NCI-H128 (cell line): ENCODE measurements around the gene PACRG.
A peak's percentile ranks its signal among the peaks of the same experiment; 100 is the strongest.

Source experiments
- DNase-seq: peaks from one replicate; lab custom pipeline; 2025; ENCODE audit not compliant: unreplicated experiment; lab: John Stamatoyannopoulos, UW

PACRG gene

DNA sequence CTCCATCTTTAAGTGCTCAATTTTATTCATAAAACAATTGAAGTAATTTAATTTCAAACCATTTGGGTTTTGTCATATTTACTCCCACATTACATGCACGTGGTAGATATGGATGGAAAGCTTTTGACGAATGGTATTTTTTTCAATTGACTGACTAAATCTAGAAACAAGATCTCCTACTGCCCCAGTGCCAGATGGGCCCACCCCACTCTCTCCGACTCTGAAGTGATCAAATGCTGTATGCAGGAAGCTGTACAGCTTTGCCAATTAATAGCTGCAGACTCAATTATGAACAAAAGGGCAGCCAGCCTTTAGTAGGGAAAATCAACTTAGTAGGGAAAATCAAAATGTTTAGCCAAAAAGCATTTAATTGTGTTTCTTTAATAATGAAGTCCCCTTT lies 46.2 kb downstream of the PACRG start:
- no peak for DNase-seq

DNA sequence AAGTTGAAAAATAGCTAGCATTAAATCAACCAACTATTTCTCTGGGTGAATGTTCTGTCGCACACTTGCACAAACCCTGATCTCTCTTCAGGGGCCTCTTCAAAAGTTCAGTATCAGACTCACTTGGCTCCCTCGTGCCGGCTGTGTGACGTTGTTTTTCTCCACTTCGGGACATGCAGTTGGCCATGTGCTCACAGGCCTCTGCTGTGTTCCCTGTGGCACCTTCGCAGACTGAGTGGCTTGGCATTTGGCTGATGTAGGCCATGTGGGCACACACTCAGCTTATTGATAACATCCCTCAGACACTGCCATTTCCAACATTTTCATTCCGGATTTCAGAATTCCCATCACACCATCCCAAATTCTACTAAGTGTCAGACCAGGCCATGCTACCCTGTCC lies 49.3 kb downstream of the PACRG start:
- no peak for DNase-seq

DNA sequence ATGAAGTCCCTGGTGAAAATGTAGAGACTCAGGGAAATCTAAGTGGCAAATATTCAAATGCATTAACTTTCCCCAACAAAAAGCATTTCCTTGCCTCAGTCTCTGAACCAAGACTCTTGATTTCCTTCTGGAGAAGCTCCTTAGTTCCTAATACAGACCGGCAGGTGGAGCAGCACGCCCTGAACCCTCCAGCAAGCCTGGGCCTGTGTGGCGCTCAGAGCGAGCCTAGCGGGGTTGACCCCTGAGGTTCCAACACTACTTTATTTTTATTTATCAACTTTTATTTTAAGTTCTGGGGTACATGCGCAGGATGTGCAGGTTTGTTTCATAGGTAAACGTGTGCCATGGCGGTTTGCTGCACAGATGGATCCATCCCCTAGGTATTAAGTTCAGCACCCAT lies 50.8 kb downstream of the PACRG start:
- no peak for DNase-seq

DNA sequence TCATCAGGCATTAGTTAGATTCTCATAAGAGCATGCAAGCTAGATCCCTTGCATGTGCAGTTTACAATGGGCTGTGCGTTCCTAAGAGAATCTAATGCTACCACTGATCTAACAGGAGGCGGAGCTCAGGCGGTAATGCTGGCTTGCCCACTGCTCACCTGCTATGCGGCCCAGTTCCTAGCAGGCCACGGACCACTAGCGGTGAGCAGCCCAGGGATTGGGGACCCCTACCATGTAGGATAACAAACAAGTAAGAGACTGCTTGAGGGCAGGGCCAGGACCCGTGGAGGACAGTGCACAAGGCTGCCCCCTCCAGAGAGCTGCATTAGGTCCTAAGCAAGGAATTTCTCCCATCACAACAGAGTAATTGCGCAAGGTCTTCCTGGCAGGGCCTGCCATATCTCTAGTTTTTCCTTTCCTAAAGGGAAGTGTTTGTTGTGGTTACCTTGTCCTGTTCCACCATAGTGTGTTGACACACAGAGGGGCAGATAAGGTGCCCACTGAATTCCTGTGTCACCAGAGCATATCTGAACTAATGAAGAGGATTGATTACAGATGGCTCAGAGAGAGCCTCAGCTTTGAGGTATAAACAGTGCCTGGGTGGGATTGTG lies 58.0 kb downstream of the PACRG start:
- no peak for DNase-seq

DNA sequence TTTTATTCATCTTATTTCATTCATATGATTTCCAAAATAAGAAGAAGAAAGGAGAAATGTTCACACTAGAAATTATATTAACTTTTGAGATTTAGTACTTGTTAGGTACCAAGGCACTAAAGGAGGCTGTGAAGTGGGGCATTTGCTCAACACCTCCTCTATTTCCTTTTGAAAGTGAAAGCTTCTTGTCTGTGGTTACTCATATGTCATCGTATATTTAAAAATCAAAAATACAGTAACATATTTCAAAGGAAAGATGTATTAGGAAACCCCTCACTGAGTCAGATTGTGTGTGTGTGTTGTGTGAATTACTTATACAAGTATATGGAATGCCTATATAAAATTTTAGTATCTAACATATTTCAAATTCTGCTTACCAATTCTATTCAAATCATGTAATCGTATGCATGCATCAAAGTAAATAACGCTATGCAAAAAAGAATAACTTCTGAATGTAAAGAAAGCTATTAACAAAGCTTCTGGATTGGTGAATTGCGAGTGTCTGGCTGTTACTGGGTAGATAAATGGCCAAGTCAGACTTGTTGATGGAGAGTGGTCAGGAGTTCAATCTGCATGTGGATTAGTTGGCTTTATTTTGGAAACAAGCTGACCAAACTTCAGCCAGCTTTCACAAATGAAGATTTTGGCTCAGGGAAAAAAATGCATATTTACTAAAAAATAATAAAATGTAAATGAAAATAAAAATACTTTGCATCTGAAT lies 70.9 kb downstream of the PACRG start:
- DNase-seq: no peak

DNA sequence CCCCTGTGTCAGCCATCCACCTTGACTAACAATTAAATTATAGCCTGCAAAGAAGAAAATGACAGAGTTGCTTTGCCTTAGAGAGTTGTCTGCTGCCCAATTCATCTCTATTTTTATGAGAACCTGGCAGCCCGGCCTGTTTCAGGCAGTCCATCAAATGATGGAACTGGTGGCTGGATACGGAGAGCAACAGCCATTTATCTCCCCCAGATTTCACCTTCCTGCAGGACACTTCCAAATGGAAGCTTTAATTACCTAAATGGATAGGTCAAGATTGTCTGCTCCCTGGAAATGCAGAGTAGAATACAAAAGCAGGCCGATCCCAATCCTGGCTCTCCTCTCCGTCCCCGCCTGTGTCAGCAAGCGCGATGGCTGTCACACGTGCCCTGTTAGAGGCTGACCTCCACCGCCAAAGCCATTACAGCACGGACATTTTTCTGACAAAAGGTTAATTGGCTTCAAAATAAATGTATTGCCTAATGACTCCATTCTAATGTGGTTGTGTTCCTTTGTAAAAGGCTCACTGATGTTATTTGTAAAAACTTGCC lies 86.7 kb downstream of the PACRG start:
- DNase-seq: no peak

DNA sequence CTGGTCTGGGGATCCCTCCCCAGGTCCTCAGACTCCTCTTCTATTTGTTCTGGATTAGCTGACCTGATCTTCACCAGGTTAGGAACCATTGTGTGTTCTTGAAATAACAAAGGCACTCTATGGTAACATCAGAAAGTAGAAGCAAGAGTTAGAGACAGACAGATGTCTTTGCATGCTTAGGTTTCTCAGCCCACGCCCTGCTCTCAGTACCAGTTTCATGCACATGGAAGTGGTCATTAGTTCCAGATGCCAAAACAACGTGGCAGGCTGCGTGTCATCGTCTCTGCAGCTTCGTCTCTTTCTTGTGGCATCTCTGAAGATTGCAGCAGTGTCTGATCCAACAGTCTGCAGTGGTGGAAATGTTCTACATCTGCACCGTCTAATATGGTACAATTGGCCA lies 89.4 kb downstream of the PACRG start:
- no peak for DNase-seq

DNA sequence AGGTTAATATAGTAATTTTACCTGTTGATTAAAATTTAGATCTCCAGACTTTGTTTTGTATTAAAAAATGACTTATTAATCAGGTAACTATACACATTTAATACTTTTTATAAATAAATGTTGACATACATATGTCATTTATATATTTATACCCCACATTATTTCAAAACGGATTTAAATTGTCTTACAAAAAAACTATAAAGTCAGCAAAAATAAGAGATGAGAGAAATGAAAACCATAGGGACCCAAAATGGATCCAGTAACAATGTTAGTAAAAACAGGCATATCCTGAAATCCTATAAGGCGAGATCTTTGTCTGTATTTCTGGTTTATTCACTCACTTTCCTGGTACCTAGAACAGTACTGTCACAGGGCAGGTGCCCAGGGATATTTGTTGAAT lies 91.5 kb downstream of the PACRG start:
- no peak for DNase-seq

DNA sequence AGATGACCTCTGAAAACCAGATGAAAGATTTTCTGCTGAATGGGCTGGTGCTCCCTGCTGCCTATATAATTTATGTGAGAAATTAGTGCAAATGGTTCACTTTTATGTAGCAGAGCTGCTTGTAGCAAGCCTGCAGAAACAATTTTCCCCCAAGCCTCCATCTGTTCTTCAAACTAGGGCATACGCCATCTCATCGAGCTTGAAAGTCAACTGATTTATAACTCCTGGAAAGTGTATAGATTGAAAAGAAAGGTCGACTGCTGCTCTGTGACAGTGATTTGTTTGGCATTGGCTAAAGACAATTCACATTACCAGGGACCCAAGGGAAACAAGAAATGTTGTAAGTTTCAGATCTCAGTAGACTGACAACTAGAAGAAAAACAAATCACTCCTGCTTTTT lies 93.3 kb downstream of the PACRG start:
- DNase-seq: no peak

DNA sequence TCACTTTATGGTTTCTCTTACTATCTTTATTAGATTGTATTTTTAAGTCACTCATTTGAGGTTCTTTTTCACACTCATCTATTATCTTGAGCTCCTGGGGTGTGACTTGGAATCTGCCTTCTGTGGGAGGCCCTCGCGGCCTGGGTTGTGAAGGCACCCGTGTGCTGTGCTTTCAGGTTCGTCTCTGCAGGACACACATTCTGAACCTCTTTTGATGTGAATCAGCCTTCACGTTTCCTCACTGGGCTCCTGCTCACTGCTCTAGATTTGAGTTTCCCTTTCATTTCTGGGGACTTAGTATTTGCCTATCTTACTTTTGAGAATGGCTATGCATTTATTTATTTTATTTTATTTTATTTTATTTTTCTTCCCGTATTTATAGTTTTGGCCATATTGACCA lies 97.8 kb downstream of the PACRG start:
- DNase-seq: no peak

DNA sequence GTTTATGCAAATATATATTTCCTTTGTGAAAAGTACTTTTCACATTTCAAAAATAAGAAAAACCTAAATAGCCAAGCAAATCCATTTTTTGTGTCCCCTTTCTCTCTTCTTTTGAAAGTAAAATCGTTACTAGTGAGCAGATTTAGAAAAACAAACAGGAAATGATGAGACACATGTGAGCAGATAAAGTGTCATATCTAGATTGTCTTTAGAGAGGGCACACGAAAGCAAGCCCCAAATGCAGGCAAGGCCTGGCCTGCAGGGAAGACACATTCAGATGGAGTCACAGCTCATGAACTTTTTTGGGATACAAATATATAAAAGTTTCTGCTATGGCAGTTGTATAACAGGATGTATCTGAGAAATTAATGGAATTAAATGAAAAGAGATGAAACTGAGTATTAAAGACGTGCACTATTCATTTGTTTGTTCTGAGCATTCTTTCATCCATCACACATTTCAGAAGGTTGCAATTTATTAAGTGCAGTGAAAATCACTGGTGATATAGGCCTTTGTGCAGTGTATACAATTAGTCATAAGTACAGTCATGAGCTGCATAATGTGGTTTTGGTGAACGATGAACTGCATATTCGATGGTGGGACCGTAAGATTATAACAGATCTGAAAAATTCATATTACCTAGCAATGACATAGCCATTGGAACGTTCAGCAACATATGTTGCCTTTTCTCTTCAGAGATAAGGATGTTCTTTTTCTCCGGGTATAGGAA lies 101.4 kb downstream of the PACRG start:
- no peak for DNase-seq

DNA sequence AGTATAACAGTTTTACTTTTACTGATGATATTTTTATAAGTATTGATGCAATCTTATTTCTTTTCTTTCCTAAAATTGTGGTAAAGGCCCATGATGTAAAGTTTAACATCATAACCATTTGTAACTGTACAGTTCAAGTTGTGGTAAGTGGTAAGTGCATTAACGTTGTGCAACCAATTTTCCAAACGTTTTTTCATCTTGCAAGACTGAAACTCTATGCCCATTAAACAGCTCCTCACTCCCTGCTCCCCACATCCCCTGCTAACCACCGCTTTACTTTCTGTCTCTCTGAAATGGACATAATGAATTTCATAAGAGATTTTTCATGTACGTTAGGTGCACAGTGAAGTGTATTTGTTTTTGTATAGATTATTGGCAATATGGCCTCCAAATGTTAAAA lies 106.0 kb downstream of the PACRG start:
- DNase-seq: no peak

DNA sequence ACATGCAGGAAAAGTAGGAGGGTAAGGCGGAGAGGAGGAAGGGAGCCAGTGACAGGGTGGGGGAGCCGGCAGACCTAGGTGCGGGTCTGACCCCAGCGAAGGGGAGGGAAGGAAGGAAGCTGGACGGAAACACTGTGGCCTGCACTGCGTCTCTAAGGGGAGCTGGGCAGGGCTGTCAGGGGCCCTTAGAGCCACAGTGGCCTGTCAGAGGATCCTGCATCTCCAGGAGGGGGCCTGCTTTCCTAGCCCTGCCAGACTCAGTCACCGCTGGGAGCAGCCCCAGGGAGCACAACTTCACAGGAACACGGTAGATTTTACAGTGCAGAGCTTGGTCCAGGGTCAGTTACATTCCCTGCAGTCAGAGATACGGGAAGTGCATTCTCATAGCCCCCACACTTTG lies 118.2 kb downstream of the PACRG start:
- no peak for DNase-seq

DNA sequence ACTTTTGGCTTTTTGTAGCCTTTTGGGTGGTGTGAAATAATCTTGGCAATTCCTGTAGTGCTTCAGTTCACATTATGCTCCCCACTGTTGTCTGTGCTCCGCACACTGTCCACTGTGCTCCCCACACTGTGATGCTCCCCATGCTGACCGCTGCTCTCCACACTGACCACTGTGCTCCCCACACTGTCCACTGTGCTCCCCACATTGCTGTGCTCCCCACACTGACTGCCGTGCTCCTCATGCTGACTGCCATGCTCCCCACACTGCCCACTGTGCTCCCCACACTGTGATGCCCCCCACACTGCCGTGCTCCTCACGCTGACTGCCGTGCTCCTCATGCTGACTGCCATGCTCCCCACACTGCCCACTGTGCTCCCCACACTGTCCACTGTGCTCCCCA lies 118.9 kb downstream of the PACRG start:
- DNase-seq: no peak

DNA sequence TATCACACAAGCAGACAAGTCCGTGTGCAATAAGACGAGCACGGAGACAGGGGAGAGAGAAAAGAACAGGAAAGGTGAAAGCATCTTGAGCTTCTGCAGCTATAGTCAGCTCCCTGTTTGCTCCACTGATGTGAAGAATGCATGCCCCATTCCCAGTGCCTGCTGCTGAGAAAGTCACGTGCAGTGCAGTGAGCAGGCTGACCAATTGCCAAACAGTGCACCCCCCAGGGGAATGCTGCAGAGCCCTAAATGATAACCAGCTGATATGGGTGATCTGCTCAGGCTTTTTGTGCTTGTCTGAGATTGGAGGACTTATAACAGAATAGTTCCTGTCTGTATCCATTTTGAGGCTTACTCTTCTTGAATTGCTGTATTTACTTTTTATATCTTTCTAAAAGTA lies 121.5 kb downstream of the PACRG start:
- no peak for DNase-seq

DNA sequence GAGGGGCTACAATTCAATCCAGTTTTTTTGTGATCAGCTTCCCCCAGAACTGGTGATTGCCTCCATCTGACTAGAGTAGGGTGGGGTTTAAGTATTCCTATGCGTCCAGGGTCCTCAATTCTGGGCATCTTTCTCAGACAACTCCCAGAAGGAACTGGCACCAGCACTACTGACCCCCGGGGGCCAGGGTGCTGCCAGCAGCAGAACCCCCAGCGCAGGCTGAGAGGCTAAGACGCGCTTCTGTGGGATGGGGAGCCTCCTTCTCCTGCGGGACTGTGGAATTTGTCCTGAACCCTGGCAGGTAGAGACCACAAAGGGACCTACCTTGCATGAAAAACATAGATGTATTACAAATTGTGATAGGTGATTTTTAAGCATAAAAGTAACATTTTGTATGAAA lies 124.4 kb downstream of the PACRG start:
- no peak for DNase-seq

DNA sequence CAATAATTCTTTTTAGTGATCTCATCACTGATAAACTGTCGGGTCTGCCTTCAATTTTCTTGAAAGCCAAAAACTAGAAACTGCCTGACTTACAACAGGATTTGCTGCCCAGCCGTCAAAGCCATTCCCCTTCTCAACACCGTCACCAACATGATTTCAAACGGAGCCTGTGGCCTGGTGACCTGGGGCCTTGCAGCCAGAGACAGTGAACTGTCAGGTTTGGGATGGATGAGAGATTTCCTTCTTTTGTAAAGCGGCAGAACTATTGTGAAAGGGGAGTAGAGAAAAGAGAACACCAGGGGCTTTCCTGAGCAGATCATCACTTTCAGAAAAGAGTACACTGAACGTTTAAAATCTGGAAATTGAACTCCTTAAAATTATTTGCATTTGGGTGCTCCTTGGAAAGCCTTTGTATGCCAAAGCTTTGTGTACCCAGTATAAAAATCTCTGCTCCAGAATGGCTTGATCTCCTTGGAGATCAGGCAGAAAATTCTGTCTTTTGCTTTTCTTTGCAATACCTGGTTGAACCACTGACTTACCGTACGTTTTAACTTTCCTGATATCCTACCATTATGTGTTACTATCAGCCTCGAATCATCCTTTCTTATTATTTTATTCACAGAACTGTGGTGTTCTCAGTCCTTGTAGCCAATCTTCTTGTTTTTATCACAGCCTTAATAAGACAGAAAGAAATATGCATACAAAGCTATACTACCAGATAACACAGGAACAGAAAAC lies 125.2 kb downstream of the PACRG start:
- no peak for DNase-seq

DNA sequence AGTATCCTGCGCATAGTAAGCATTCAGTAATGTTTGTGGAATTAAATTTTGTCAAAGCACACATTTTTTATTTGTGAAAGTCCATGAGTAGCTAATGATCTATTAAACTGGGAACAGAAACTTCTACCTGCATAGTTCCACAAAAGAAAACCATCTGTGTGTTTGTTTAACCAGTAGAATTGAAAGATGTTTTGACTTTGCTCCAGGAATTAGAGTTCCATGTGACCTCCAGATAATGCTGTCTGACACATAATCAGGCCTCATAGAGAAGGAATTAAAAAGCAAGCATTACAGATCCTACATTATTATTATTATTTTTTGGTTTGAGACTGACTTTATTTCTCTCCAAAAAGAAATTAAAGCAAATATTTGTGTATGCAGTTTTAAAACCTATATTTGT lies 126.5 kb downstream of the PACRG start:
- no peak for DNase-seq

DNA sequence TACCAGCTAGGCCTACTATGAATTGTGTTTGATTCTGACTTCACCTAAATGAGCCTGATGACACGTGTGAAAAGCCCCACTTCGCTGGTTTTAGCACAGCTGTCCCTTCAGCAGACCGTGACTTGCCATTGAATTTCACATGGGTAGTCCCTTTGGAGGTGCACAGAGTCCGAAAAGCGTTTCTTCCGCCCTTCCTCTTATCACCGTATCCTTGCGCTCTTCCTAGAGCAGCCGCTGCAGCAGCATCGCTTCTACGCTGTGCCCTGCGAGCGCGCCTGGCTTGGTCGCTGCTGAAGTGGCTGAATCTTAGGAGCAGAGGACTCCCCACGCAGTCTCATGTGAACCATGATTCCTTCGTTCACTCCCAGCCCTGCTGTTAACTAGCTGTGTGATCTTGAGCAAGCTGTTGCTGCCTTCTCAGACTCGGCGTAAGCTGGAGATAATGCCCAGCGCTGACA lies 127.0 kb downstream of the PACRG start:
- DNase-seq: no peak

DNA sequence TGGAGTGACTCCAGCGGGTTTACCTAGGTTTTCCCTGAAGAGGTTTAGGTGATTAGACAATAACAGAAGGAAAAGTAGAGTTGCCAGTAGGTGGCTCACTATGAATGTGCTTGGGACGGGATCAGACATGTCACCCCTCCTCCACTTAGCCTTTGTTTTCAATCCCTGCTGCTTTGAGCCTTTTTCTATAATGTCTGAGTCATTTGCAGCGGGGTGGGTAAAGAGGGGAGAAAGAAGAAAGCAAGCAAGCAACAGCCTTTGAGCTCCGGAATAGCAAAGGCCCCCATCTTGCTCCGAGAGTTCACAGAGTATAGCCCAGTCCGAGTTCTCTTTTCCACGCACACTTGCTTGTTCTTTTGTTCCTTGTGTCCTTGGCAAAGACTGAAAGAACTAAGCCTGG lies 129.1 kb downstream of the PACRG start:
- peak; percentile 27 for DNase-seq

DNA sequence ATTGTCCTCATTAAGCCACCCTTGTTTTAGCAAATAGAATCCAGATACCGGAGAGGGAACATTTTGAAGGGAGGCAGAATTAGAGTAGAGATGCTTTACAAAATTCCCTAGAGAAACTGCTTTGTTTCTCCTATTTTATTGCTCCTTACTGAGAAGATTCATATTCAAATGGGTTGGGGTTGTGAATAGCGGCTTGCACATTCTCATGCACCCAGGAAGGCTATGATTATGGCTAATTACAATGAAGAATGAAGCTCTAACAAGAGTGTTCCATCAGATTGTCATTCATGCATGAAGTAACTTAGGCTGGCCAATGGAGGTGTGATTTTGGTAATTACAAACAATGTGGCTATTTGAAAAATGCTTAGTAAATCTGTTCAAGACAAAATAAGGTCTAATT lies 129.6 kb downstream of the PACRG start:
- DNase-seq: no peak
